ENCODE measurements around the gene EBNA1BP2.
"Not testable (repeated sequence)": the region's sequence is repeated elsewhere in the genome, so short reads cannot be mapped to it uniquely, and the experiment has no call there.

EBNA1BP2 gene

DNA sequence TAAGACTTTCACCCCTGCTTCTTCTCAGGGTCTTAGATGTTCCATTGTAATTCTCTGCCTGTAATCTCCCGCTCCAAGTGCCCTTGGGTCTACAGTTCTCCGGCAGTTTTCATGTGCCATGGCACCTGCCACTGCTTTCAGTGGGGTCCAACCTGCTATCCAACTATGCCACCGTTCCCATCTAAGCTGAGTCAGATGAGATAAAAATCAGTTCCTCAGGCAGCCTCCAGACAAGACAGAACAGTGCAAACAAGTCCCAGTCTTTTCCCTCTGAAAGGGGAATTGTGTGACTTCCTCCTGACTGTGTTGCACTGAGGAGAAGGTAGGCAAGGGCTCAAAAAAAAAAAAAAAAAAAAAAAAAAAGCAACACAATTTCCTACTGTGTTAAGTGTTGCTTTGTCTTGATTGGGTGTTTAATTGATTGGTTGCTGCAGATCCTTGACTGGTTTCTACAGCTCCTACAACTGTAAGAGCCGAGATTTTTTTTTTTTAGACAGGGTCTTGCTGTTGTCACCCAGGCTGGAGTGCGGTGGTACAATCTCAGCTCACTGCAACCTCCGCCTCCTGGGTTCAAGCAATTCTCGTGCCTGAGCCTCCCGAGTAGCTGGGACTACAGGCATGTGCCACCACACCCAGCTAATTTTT is 50.7 kb downstream of the EBNA1BP2 start:
- TF ChIP-seq, protein P1, sequence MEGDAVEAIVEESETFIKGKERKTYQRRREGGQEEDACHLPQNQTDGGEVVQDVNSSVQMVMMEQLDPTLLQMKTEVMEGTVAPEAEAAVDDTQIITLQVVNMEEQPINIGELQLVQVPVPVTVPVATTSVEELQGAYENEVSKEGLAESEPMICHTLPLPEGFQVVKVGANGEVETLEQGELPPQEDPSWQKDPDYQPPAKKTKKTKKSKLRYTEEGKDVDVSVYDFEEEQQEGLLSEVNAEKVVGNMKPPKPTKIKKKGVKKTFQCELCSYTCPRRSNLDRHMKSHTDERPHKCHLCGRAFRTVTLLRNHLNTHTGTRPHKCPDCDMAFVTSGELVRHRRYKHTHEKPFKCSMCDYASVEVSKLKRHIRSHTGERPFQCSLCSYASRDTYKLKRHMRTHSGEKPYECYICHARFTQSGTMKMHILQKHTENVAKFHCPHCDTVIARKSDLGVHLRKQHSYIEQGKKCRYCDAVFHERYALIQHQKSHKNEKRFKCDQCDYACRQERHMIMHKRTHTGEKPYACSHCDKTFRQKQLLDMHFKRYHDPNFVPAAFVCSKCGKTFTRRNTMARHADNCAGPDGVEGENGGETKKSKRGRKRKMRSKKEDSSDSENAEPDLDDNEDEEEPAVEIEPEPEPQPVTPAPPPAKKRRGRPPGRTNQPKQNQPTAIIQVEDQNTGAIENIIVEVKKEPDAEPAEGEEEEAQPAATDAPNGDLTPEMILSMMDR (IDR thresholded peaks at IDR 0.05; ENCODE audit: borderline replicate concordance, insufficient read depth, low read depth, low read length), result no peak
- H3K4me3 ChIP-seq (ENCODE audit: low read depth, low read length), result no peak overlapping the region

DNA sequence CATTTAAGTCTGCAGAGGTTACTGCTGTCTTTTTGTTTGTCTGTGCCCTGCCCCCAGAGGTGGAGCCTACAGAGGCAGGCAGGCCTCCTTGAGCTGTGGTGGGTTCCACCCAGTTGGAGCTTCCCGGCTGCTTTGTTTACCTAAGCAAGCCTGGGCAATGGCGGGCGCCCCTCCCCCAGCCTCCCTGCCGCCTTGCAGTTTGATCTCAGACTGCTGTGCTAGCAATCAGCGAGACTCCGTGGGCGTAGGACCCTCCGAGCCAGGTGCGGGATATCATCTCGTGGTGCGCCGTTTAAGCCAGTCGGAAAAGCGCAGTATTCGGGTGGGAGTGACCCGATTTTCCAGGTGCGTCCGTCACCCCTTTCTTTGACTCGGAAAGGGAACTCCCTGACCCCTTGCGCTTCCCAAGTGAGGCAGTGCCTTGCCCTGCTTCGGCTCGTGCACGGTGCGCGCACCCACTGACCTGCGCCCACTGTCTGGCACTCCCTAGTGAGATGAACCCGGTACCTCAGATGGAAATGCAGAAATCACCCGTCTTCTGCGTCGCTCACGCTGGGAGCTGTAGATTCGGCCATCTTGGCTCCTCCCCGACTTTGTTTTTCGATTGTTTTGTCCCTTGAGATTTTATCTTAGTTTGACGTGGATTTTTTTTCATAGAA is 52.0 kb downstream of the EBNA1BP2 start:
- H3K4me3 ChIP-seq (ENCODE audit: low read depth, low read length), result not testable (repeated sequence)

Measured in GM12875 (cell line).